ENCODE results near the gene MPDU1. TPM values are rescaled to one million over a fixed set of nuclear protein-coding genes. Genes with fewer than 3 reads are reported as not detected.

The MPDU1 gene
- total and polyA plus RNA-seq, 4 experiments from 2014 or later, result 23.8 to 50.1 (median 33.3) TPM

GRCh38 chr17:7612294-7612640 lies 28.6 kb downstream of the MPDU1 start:
- Mint-ChIP-seq H3K4me1 (peaks cover 25 to 53% (median 41%) of the 10 kb centered on the region in 4 donors), H3K9me3 (no peaks in the 10 kb centered on the region), H3K4me3 (peak overlapping the region in 7 of 8 donors; percentile 43 to 95 (median 85)), H3K27ac (peak overlapping the region in 6 of 7 donors; percentile 17 to 60 (median 30)), H3K36me3 (peaks cover 11 to 12% of the 10 kb centered on the region in 2 donors), H3K27me3 (no peaks in the 10 kb centered on the region)
- H3K27ac ChIP-seq (ENCODE audit: low read depth, low read length), result peak overlapping the region; percentile 1
- peaks cover 8% of the 10 kb centered on the region for H3K36me3 ChIP-seq (ENCODE audit: insufficient read depth, low read length)
- DNase-seq, result no peak
- ChIA-PET CTCF (ENCODE audit: partially characterized antibody) (interaction anchor here (2.0 kb wide), 1 partner anchor 15 kb away, joined by 7 read pairs; the partner anchor contains the start of gene SAT2), POLR2A (ENCODE audit: partially characterized antibody) (interaction anchor here (0.7 to 5.0 kb wide), 5 partner anchors 15 to 175 kb away, joined by 3 to 105 read pairs (median 4); partner anchors contain the start of genes MPDU1, SAT2, TP53 and WRAP53)
- intact Hi-C loops (cut with micrococcal nuclease), result no loop called here
- H3K9me3 ChIP-seq (ENCODE audit: control insufficient read depth in 1 of 2, low read length in 2 of 2), result no peaks in the 10 kb centered on the region
- H3K4me1 ChIP-seq (ENCODE audit: insufficient read depth, low read length), result peaks cover 42% of the 10 kb centered on the region
- H3K4me3 ChIP-seq (ENCODE audit: low read length in 2 of 2), result no peak overlapping the region
- H3K27me3 ChIP-seq (ENCODE audit: insufficient read depth, low read length), result no peaks in the 10 kb centered on the region

- DNase-seq, result no peak
Observed at GRCh38 chr17:7613769-7614424, 30.2 kb downstream of the MPDU1 start.

GRCh38 chr17:7614425-7615264 lies 31.0 kb downstream of the MPDU1 start, which contains the start of gene FXR2:
TSS of gene FXR2 (minus strand) at chr17:7614897. CDS start at chr17:7614532, 365 bp downstream.
- peak within 1 kb of the TSS; percentile 87 to 95 (median 93) for H3K4me3 Mint-ChIP-seq
- Histone ChIP-seq H3K4me3 (ENCODE audit: low read length in 2 of 2) (peak within 1 kb of the TSS; percentile 74 to 78), H3K36me3 (ENCODE audit: insufficient read depth, low read length) (peaks cover 8% of the 10 kb centered on the region), H3K27ac (ENCODE audit: low read depth, low read length) (peak within 1 kb of the TSS; percentile 66), H3K4me1 (ENCODE audit: insufficient read depth, low read length) (peaks cover 42% of the 10 kb centered on the region), H3K9me3 (ENCODE audit: control insufficient read depth in 1 of 2, low read length in 2 of 2) (no peaks in the 10 kb centered on the region), H3K27me3 (ENCODE audit: insufficient read depth, low read length) (no peaks in the 10 kb centered on the region)
- intact Hi-C loops (cut with micrococcal nuclease), result loop anchor here (1.0 kb wide), 7 partner anchors 13 to 307 kb away; partner anchors contain the start of genes EIF5A, SAT2, SENP3 and TMEM256
- H3K4me1 Mint-ChIP-seq, result peaks cover 22 to 49% (median 35%) of the 10 kb centered on the region in 4 donors
- CTCF ChIA-PET (ENCODE audit: partially characterized antibody), result interaction anchor here (0.7 to 2.8 kb wide), 12 partner anchors 11 to 124 kb away, joined by 3 to 22 read pairs (median 6); partner anchors contain the start of genes ATP1B2, SAT2, SOX15 and TP53
- peak within 1 kb of the TSS; percentile 83 to 98 (median 97) for H3K27ac Mint-ChIP-seq
- H3K27me3 Mint-ChIP-seq, result no peaks in the 10 kb centered on the region
- no peaks in the 10 kb centered on the region for H3K9me3 Mint-ChIP-seq
- peaks cover 10 to 11% of the 10 kb centered on the region in 2 donors for H3K36me3 Mint-ChIP-seq
- POLR2A ChIA-PET (ENCODE audit: partially characterized antibody), result interaction anchor here (0.6 to 5.0 kb wide), 24 partner anchors 9 to 613 kb away, joined by 3 to 105 read pairs (median 4); partner anchors contain the start of genes ATP1B2, MPDU1, NEURL4 and POLR2A
- DNase-seq, result peak; percentile 98 to 100 (median 99)

More at GRCh38 chr17:7613769-7614424, 30.2 kb downstream of the MPDU1 start:
- Histone ChIP-seq H3K27ac (ENCODE audit: low read depth, low read length) (peak overlapping the region; percentile 66), H3K27me3 (ENCODE audit: insufficient read depth, low read length) (no peaks in the 10 kb centered on the region), H3K4me1 (ENCODE audit: insufficient read depth, low read length) (peaks cover 42% of the 10 kb centered on the region), H3K9me3 (ENCODE audit: control insufficient read depth in 1 of 2, low read length in 2 of 2) (no peaks in the 10 kb centered on the region), H3K4me3 (ENCODE audit: low read length in 2 of 2) (peak overlapping the region; percentile 60 to 74), H3K36me3 (ENCODE audit: insufficient read depth, low read length) (peaks cover 8% of the 10 kb centered on the region)
- Mint-ChIP-seq H3K9me3 (no peaks in the 10 kb centered on the region), H3K4me3 (peak overlapping the region; percentile 82 to 95 (median 87)), H3K27me3 (no peaks in the 10 kb centered on the region), H3K4me1 (peaks cover 25 to 53% (median 41%) of the 10 kb centered on the region in 4 donors), H3K27ac (peak overlapping the region; percentile 78 to 95 (median 87)), H3K36me3 (peaks cover 11 to 12% of the 10 kb centered on the region in 2 donors)
- ChIA-PET POLR2A (ENCODE audit: partially characterized antibody) (interaction anchor here (0.6 to 5.0 kb wide), 12 partner anchors 13 to 284 kb away, joined by 3 to 105 read pairs (median 5); partner anchors contain the start of genes MPDU1, NEURL4, POLR2A and SAT2), CTCF (ENCODE audit: partially characterized antibody) (interaction anchor here (1.4 to 2.8 kb wide), 9 partner anchors 12 to 74 kb away, joined by 3 to 22 read pairs (median 6); partner anchors contain the start of genes ATP1B2, SAT2, SOX15 and TP53)
- intact Hi-C loops (cut with micrococcal nuclease), result loop anchor here (1.0 kb wide), 2 partner anchors 30 to 307 kb away; partner anchors contain the start of gene EIF5A

DNA sequence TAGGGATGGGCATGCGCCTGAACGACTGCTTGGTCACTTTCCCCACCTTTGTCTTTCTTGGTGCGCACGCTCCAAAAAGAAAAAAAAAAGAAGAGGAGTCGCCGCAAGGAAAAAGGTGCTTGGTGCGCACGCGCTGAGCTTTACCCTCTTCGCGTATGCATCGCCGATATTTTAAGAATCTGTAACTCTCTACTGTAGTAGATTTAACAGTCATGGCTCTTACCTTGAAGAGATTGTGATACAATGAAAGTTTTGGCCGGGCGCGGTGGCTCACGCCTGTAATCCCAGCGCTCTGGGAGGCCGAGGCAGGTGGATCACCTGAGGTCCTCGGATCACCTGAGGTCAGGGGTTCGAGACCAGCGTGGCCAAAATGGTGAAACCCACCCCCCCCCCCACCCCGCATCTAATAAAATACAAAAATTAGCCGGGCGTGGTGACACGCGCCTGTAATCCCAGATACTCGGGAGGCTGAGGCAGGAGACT lies 31.7 kb downstream of the MPDU1 start:
- Histone ChIP-seq H3K4me3 (ENCODE audit: low read length in 2 of 2) (peak overlapping the region; percentile 74 to 78), H3K36me3 (ENCODE audit: insufficient read depth, low read length) (peaks cover 8% of the 10 kb centered on the region), H3K27me3 (ENCODE audit: insufficient read depth, low read length) (no peaks in the 10 kb centered on the region), H3K27ac (ENCODE audit: low read depth, low read length) (peak overlapping the region; percentile 61), H3K4me1 (ENCODE audit: insufficient read depth, low read length) (peaks cover 39% of the 10 kb centered on the region), H3K9me3 (ENCODE audit: control insufficient read depth in 1 of 2, low read length in 2 of 2) (no peaks in the 10 kb centered on the region)
- no peak for DNase-seq
- H3K9me3 Mint-ChIP-seq, result no peaks in the 10 kb centered on the region
- H3K27ac Mint-ChIP-seq, result peak overlapping the region; percentile 83 to 98 (median 97)
- peak overlapping the region; percentile 86 to 95 (median 93) for H3K4me3 Mint-ChIP-seq
- ChIA-PET POLR2A (ENCODE audit: partially characterized antibody) (interaction anchor here (0.6 to 5.0 kb wide), 20 partner anchors 8 to 612 kb away, joined by 3 to 105 read pairs (median 4); partner anchors contain the start of genes ATP1B2, MPDU1, POLR2A and SAT2), CTCF (ENCODE audit: partially characterized antibody) (interaction anchor here (1.3 to 2.8 kb wide), 9 partner anchors 10 to 72 kb away, joined by 3 to 22 read pairs (median 4); partner anchors contain the start of genes SAT2, TP53 and WRAP53)
- H3K36me3 Mint-ChIP-seq, result peaks cover 10% of the 10 kb centered on the region in 2 donors
- intact Hi-C loops (cut with micrococcal nuclease), result loop anchor here (1.0 kb wide), 5 partner anchors 12 to 211 kb away; partner anchors contain the start of genes SAT2, SENP3, TMEM256 and WRAP53
- H3K4me1 Mint-ChIP-seq, result peaks cover 22 to 43% (median 33%) of the 10 kb centered on the region in 4 donors
- no peaks in the 10 kb centered on the region for H3K27me3 Mint-ChIP-seq

DNA sequence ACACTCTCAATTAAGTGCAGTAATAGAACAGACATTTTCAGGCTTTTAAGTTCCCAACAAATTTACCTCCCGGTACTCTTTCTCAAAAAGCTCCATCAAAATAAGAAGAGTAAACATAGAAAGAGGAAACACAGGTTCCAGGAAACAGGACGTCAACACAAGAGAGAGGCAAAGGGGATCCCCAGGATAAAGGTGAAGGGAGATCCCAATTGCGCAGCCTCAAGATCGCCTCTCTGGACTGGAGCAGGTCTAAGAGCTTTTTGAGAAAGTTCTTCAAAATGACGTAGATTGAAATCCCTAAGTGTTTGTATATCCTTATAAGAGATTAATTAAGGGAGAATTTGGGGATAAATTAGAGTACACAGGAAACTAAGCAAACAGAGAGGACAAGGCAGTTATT lies 35.0 kb downstream of the MPDU1 start:
- intact Hi-C loops (cut with micrococcal nuclease), result no loop called here
- no peak overlapping the region for H3K27ac Mint-ChIP-seq

GRCh38 chr17:7620835-7621234 lies 37.2 kb downstream of the MPDU1 start:
- CTCF ChIA-PET (ENCODE audit: partially characterized antibody), result no interaction called here
- H3K27me3 ChIP-seq (ENCODE audit: insufficient read depth, low read length), result no peaks in the 10 kb centered on the region
- H3K4me3 ChIP-seq (ENCODE audit: low read length in 2 of 2), result no peak overlapping the region
- Mint-ChIP-seq H3K27me3 (no peaks in the 10 kb centered on the region), H3K27ac (no peak overlapping the region), H3K4me1 (no peaks in the 10 kb centered on the region), H3K36me3 (no peaks in the 10 kb centered on the region), H3K4me3 (no peak overlapping the region), H3K9me3 (no peaks in the 10 kb centered on the region)
- H3K27ac ChIP-seq (ENCODE audit: low read depth, low read length), result no peak overlapping the region
- DNase-seq, result no peak
- no peaks in the 10 kb centered on the region for H3K9me3 ChIP-seq (ENCODE audit: control insufficient read depth in 1 of 2, low read length in 2 of 2)
- intact Hi-C loops (cut with micrococcal nuclease), result no loop called here
- H3K36me3 ChIP-seq (ENCODE audit: insufficient read depth, low read length), result no peaks in the 10 kb centered on the region
- H3K4me1 ChIP-seq (ENCODE audit: insufficient read depth, low read length), result no peaks in the 10 kb centered on the region
- POLR2A ChIA-PET (ENCODE audit: partially characterized antibody), result no interaction called here

More for the DNA sequence above, 35.0 kb downstream of the MPDU1 start:
- H3K4me3 ChIP-seq (ENCODE audit: low read length in 2 of 2), result no peak overlapping the region
- H3K4me1 Mint-ChIP-seq, result peaks cover 4 to 12% (median 5%) of the 10 kb centered on the region in 4 donors
- ChIA-PET CTCF (ENCODE audit: partially characterized antibody) (interaction anchor here (0.7 kb wide), 1 partner anchor 192 kb away, joined by 3 read pairs; no protein-coding TSS in a partner anchor), POLR2A (ENCODE audit: partially characterized antibody) (no interaction called here)
- H3K36me3 Mint-ChIP-seq, result peaks cover 0 to 5% of the 10 kb centered on the region in 2 donors
- no peak overlapping the region for H3K27ac ChIP-seq (ENCODE audit: low read depth, low read length)
- no peak for DNase-seq
- no peak overlapping the region for H3K4me3 Mint-ChIP-seq
- peaks cover 6% of the 10 kb centered on the region for H3K4me1 ChIP-seq (ENCODE audit: insufficient read depth, low read length)
- no peaks in the 10 kb centered on the region for H3K9me3 Mint-ChIP-seq
- no peaks in the 10 kb centered on the region for H3K27me3 ChIP-seq (ENCODE audit: insufficient read depth, low read length)
- H3K36me3 ChIP-seq (ENCODE audit: insufficient read depth, low read length), result no peaks in the 10 kb centered on the region
- no peaks in the 10 kb centered on the region for H3K27me3 Mint-ChIP-seq
- H3K9me3 ChIP-seq (ENCODE audit: control insufficient read depth in 1 of 2, low read length in 2 of 2), result no peaks in the 10 kb centered on the region

All from CD4-positive, alpha-beta memory T cell (primary cell).